Gastroesophageal sphincter (tissue), 4 donors: Measurements from ENCODE around the gene KCNK15. TPM values are rescaled to one million over a fixed set of nuclear protein-coding genes. Genes with fewer than 3 reads are reported as not detected.

Experiments used
- ATAC-seq: fragments of 150-250 bp; one replicate; pipeline ENCODE4 v1.9.1; 2016; ENCODE audit warnings: mild to moderate bottlenecking, moderate library complexity
- H3K27ac ChIP-seq, 4 donors: fragments of 200-600 bp; sonication (generic) in 3 of 4; 1 replicate in 3 of 4; 2 replicates in 1 of 4; pipeline ENCODE4 v1.5.1; 2016 to 2019
- H3K27me3 ChIP-seq: fragments of 200-600 bp; sonication (generic); one replicate; pipeline ENCODE4 v1.5.1; 2019
- H3K36me3 ChIP-seq, 2 donors: fragments of 200-600 bp; sonication (generic); one replicate each; pipeline ENCODE4 v1.5.1; 2019; ENCODE audit warnings: control low read depth in 1 of 2
- H3K4me1 ChIP-seq, 3 donors: fragments of 200-600 bp; sonication (generic); 1 replicate in 2 of 3; 2 replicates in 1 of 3; pipeline ENCODE4 v1.5.1; 2016 to 2019; ENCODE audit warnings: control low read depth in 2 of 3
- H3K4me3 ChIP-seq, 2 donors: fragments of 200-600 bp; sonication (generic); one replicate each; pipeline ENCODE4 v1.5.1; 2019; ENCODE audit warnings: mild to moderate bottlenecking in 1 of 2, moderate library complexity in 1 of 2
- H3K9me3 ChIP-seq, 3 donors: fragments of 200-600 bp; sonication (generic); one replicate each; pipeline ENCODE4 v1.5.1; 2017 to 2019; ENCODE audit warnings: control low read depth in 2 of 3
- EP300 ChIP-seq: sonication (generic); formaldehyde crosslinking; IDR thresholded peaks from one replicate; pipeline ENCODE4 v1.6.1; 2017; ENCODE audit warnings: antibody characterized with exemption, mild to moderate bottlenecking
- POLR2A ChIP-seq, 2 donors: fragments of 450-650 bp; IDR thresholded peaks; one replicate each; pipeline ENCODE4 v1.6.1; 2017; ENCODE audit warnings: antibody characterized with exemption in 2 of 2, mild to moderate bottlenecking in 2 of 2, moderate library complexity in 1 of 2
- POLR2AphosphoS5 ChIP-seq: sonication (generic); formaldehyde crosslinking; IDR thresholded peaks from one replicate; pipeline ENCODE4 v1.6.1; 2017; ENCODE audit warnings: antibody characterized with exemption
- WGBS, 2 donors: methylation state at CpG; one replicate each; pipeline ENCODE4 v1.1.5; 2018; ENCODE audit warnings: low coverage in 1 of 2; 5-methylcytosine and 5-hydroxymethylcytosine counted together
- total RNA-seq, 4 donors: library from RNA; depleted of rRNA; stranded (reverse); fragments of >200 nt; gene quantifications; one replicate each; pipeline ENCODE4 v1.1.0, GENCODE V29; 2016
- TF ChIP-seq, protein P1 (sequence below), 4 experiments: fragments of 200-600 bp in 2 of 4; fragments of 450-650 bp in 2 of 4; sonication (generic) in 1 of 4; IDR thresholded peaks; one replicate each; pipeline ENCODE4 v1.5.1; 2017 to 2019; ENCODE audit warnings: antibody characterized with exemption in 4 of 4, mild to moderate bottlenecking in 2 of 4, moderate library complexity in 2 of 4

KCNK15 gene
- total RNA-seq, 4 donors from 2014 or later: 1.3 to 4.7 (median 2.8) TPM

GRCh38 chr20:44748005-44748370 is 2.3 kb downstream of the KCNK15 start:
- Histone ChIP-seq H3K4me3 (peak overlapping the region in 1 of 2 donors; percentile 4), H3K9me3 (no peaks in the 10 kb centered on the region), H3K4me1 (peaks cover 0 to 54% (median 15%) of the 10 kb centered on the region in 3 donors), H3K27ac (no peak overlapping the region), H3K27me3 (peaks cover 42% of the 10 kb centered on the region), H3K36me3 (peaks cover 0 to 5% of the 10 kb centered on the region in 2 donors)
- 71% methylated on average over 3 of the region's 3 CpGs; no CpG with 5 or more reads in 1 of the 2 donors for WGBS, 2 donors
- ATAC-seq: no peak
- no peak for TF ChIP-seq POLR2AphosphoS5
- TF ChIP-seq, protein P1, sequence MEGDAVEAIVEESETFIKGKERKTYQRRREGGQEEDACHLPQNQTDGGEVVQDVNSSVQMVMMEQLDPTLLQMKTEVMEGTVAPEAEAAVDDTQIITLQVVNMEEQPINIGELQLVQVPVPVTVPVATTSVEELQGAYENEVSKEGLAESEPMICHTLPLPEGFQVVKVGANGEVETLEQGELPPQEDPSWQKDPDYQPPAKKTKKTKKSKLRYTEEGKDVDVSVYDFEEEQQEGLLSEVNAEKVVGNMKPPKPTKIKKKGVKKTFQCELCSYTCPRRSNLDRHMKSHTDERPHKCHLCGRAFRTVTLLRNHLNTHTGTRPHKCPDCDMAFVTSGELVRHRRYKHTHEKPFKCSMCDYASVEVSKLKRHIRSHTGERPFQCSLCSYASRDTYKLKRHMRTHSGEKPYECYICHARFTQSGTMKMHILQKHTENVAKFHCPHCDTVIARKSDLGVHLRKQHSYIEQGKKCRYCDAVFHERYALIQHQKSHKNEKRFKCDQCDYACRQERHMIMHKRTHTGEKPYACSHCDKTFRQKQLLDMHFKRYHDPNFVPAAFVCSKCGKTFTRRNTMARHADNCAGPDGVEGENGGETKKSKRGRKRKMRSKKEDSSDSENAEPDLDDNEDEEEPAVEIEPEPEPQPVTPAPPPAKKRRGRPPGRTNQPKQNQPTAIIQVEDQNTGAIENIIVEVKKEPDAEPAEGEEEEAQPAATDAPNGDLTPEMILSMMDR (IDR thresholded peaks at IDR 0.05): no peak
- TF ChIP-seq EP300: no peak
- no peak for TF ChIP-seq POLR2A (IDR thresholded peaks at IDR 0.05)

- H3K27me3 ChIP-seq: peaks cover 55% of the 10 kb centered on the region
- ATAC-seq: no peak
- peaks cover 0 to 5% of the 10 kb centered on the region in 2 donors for H3K36me3 ChIP-seq
- no peaks in the 10 kb centered on the region for H3K9me3 ChIP-seq
- no peak overlapping the region for H3K4me3 ChIP-seq
- peaks cover 0 to 42% (median 15%) of the 10 kb centered on the region in 3 donors for H3K4me1 ChIP-seq
- no peak for TF ChIP-seq EP300
- TF ChIP-seq, protein P1 (IDR thresholded peaks at IDR 0.05): peak in 3 of 4 experiments; percentile 30 to 44 (median 40)
- no peak overlapping the region for H3K27ac ChIP-seq
- WGBS, 2 donors: 30% methylated on average over 21 of the region's 73 CpGs; no CpG with 5 or more reads in 1 of the 2 donors
Observed at GRCh38 chr20:44750081-44750805, 4.6 kb downstream of the KCNK15 start.

DNA sequence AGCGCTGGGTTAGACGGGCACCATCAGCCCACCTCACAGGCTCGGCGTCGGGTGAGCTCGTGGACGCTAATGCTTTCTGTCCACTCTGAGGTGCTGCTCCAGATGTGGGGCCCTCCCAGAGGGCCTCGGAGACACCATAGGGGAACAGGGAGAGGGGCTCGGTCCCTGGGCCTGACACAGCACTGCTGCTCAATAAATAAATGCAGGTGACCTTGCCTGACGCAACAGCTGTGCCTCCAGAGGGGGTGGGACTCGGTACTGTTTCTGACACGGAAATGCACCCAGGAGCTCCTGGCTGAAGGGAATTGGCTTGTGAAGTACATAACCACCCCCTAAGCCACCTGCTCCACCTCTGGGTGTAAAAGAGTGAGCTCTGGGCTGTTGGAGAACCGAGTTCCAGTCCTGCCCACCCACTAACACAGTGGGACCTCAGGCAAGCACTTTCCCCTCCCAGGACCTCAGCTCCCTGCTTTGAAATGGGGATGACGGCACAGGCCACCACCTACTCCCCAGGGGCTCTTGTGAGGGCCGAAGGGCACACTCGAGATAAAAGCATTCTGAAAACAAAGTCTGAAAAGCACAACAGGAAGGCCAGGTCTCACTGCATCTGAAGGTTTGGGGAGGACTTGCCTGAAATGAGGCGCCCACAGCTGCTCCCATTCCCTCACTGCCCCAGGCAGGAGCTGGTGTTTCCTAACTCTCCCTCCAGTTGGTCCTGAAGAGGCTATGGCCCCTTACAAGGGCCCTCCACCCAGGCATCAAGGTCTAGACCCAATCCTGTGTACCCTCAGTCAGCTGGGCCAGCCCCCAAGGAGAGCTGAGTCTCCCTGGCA is 6.7 kb downstream of the KCNK15 start:
- no CpG with 5 or more reads among the region's 17 CpGs for WGBS, 2 donors
- Histone ChIP-seq H3K4me1 (peaks cover 0 to 21% (median 4%) of the 10 kb centered on the region in 3 donors), H3K9me3 (no peaks in the 10 kb centered on the region), H3K27ac (no peak overlapping the region), H3K27me3 (peaks cover 59% of the 10 kb centered on the region), H3K4me3 (no peak overlapping the region), H3K36me3 (peaks cover 0 to 5% of the 10 kb centered on the region in 2 donors)
- TF ChIP-seq, protein P1 (IDR thresholded peaks at IDR 0.05): no peak
- TF ChIP-seq POLR2AphosphoS5 (no peak), EP300 (no peak), POLR2A (IDR thresholded peaks at IDR 0.05) (no peak)
- ATAC-seq: no peak

DNA sequence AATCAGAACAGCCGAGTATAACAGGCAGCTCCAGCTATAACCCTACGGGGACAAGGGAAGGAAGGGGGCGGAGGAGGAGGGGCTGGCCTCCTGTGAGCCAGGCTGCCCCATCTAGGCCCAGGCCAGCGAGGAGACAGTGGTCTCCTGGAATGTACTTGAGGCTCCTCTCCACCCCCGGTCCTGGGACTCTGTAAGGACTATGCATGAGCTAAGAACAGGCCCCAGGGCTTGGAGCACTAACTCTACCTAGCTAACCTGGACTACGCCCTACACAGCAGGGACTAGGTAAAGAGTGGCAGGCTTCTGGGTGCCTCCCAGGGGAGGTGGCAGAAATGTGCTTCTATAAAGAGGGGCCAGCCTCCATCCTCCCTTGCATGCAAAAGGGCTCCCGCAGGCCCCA is 8.9 kb downstream of the KCNK15 start:
- no peak overlapping the region for H3K4me3 ChIP-seq
- peaks cover 0 to 12% (median 0%) of the 10 kb centered on the region in 3 donors for H3K4me1 ChIP-seq
- no peaks in the 10 kb centered on the region for H3K9me3 ChIP-seq
- ATAC-seq: no peak
- H3K27ac ChIP-seq: no peak overlapping the region
- TF ChIP-seq EP300 (no peak), POLR2AphosphoS5 (no peak), POLR2A (IDR thresholded peaks at IDR 0.05) (no peak)
- TF ChIP-seq, protein P1 (IDR thresholded peaks at IDR 0.05): no peak
- peaks cover 0 to 5% of the 10 kb centered on the region in 2 donors for H3K36me3 ChIP-seq
- WGBS, 2 donors: 39 to 73% methylated on average over 4 to 5 of the region's 7 CpGs
- H3K27me3 ChIP-seq: peaks cover 52% of the 10 kb centered on the region
